DMS153 treated with DMSO at 0.1 percent for 48 hours (cell line): ENCODE measurements around the gene FMNL2.

Experiments
- DNase-seq: peaks from one replicate; lab custom pipeline; 2025; ENCODE audit not compliant: unreplicated experiment; lab: John Stamatoyannopoulos, UW

The FMNL2 gene

DNA sequence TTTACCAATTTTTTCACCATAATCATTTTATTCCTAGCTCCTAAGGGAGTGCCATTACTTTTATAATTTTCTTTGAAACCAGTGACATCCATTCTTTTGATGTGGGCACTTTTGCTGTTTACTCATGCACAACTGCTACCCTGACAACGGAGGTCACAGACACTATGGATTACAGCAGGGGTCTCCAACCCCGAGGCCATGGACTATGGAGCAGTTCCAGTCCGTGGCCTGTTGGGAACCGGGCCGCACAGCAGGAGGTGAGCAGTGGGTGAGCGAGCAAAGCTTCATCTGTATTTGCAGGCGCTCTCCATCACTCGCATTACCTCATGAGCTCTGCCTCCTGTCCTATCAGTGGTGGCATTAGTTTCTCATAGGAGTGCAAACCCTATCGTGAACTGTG, 347.7 kb downstream of the FMNL2 start:
- DNase-seq: no peak

DNA sequence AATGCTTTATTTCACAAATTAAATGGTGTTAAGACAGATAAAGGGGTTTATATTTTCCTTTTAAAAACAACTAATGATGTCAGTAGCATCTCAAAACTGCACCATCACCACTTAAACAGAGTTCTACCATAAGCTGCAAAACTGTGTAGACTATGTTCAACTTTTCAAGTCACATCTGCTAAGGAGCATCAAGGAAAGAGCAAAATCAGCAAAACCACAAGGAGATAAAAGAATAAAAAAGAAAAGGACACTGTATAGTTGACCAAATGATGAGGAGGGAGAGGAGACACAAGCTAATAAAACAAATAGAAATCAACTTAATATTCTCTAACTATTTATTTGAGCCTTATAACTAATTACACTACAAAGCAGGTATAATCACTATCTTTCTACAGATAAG, 348.4 kb downstream of the FMNL2 start:
- no peak for DNase-seq

DNA sequence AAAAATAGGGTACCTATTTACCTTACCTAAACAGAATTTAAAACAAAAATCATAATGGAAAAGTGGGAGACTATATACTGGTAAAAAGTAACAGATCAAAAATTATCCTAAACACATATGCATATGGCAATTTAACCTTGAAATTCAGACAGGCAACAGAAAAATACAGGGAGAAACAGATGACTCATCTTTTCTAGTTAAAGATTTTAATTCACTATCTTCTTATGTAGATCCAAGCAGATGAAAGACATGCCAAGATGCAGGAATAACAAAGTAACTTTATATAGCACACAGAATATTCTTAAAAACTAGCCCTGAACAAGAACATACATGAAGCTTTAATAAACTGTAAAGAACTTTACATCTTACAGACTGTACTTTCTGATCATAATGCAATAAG, 351.3 kb downstream of the FMNL2 start:
- DNase-seq: no peak

DNA sequence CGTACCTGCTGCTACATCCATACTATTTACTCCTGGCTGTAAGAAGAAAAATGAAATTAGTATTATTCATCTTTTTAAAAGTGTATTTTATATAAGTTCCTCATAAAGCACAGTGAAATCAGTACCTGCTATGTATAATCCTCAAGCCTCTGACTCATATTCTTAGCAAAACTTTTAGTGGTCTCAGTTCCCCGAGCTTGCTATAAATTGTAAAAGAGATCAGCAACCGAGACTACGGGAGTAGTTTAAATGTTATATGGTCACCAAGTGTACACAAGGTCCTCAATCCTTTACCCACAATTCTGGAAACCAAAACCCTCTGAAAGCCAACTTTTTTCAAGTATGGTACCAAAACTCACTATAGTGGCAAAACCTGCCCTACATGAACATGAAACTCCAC, 358.1 kb downstream of the FMNL2 start:
- DNase-seq: no peak

DNA sequence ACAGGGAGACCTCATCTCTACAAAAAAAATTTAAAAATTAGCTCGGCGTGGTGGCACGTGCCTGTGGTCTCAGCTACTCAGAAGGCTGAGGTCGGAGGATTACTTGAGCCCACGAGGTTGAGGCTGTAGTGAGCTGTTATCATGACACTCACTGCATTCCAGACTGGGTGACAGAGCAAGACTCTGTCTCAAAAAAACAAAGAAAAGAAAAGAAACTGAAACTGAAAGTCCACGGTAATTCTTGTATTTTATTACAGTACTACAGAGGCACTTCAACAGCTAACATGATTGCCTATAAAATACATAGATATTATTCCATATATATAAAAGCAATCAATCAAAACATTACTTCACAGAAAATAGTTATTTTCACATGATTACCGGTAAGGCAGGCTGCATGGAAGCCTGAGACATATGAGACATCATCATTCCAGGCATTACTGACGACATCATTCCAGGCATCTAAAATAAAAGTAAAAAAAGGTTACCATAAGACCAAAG, 359.2 kb downstream of the FMNL2 start:
- no peak for DNase-seq

DNA sequence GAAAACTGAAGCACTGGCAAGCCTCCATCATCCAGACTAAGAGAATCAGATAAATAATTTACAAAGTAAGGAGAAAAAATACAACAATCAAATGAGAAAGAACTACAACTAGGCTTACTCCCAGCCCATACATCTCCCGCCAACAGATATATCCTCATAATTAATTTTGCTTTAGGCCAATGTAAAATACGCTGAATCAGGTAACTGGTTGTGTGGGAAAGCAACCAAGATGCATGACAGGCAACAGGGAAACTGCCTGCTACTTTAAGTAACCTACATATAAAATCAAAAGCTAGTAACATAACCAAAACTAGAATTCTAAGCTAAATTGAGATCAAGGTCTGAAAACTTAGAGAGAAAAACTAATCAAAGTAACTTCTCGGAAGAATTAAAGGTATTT, 360.8 kb downstream of the FMNL2 start:
- no peak for DNase-seq

DNA sequence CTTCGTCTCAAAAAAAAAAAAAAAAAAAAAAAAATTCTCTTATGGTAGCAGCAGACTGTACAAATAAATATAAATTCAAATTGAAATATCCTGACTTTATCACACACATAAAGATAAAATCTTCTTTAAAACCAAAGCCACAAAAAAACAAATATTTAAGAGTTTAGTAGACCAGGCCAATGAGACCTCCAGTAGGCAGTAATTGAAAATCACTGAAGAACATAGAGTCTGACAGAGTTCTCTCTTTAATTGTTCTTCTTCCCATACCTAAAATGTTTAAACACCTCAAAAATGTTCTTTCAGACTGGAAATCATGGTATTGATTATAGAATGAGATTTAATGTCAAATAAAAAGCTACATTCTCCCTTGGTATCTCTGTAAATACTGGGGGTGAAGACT, 361.5 kb downstream of the FMNL2 start:
- no peak for DNase-seq
